AG09309 (cell line): ENCODE data around the gene RHCG.
A peak's percentile ranks its signal among the peaks of the same experiment; 100 is the strongest.

Experiments
- DNase-seq: peaks from one replicate; pipeline ENCODE4 v3.0.0-alpha.2; 2010; ENCODE audit warnings: low read depth
- H3K4me3 ChIP-seq: 2 replicates; pipeline ENCODE4 v1.5.1; 2011; ENCODE audit warnings: mild to moderate bottlenecking, low read depth, low read length, moderate library complexity; ENCODE audit not compliant: control insufficient read depth
- TF ChIP-seq, protein P1 (sequence below): IDR thresholded peaks from 2 replicates; pipeline ENCODE4 v1.5.1; 2011; ENCODE audit warnings: mild to moderate bottlenecking, low read depth, low read length, inconsistent platforms; ENCODE audit not compliant: insufficient read depth, control insufficient read depth; ENCODE audit errors: missing control alignments

The RHCG gene

DNA sequence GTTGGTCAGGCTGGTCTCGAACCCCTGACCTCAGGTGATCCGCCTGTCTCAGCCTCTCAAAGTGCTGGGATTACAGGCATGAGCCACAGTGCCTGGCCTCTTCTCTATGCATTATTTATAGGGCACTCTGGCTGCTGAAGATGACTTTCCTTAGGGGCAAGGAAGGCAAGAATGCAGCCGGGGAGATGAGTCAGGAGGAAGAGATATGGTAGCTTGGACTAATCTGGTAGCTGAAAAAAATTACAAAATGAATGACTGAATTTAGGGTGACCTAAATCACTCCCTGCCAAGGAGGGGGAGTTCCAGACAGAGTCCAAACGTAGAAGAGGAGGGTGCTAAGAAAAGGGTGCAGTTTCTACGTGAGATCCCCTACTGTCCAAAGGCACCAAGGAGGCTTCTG is 14.2 kb downstream of the RHCG start:
- TF ChIP-seq, protein P1, sequence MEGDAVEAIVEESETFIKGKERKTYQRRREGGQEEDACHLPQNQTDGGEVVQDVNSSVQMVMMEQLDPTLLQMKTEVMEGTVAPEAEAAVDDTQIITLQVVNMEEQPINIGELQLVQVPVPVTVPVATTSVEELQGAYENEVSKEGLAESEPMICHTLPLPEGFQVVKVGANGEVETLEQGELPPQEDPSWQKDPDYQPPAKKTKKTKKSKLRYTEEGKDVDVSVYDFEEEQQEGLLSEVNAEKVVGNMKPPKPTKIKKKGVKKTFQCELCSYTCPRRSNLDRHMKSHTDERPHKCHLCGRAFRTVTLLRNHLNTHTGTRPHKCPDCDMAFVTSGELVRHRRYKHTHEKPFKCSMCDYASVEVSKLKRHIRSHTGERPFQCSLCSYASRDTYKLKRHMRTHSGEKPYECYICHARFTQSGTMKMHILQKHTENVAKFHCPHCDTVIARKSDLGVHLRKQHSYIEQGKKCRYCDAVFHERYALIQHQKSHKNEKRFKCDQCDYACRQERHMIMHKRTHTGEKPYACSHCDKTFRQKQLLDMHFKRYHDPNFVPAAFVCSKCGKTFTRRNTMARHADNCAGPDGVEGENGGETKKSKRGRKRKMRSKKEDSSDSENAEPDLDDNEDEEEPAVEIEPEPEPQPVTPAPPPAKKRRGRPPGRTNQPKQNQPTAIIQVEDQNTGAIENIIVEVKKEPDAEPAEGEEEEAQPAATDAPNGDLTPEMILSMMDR, result no peak
- DNase-seq, result no peak
- no peak overlapping the region for H3K4me3 ChIP-seq

DNA sequence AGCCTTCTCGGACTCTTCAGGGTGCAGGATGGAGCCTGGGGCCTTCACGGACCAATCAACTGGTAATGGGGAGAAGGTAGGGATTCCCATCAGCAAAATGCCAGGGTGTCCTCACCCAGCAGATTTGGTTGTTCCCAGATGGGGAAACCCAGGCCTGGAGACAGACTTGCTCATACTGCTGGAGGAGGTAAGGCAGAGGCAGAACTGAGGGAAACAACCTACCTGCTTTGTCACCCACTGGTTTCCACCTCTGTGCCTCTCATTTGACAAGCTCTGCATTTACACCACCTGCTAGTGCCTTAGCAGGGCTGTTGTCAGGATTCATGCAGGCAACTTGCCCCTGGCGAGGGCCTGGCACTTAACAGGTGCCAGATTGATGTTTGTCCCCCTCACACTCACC is 15.9 kb downstream of the RHCG start:
- DNase-seq, result no peak
- TF ChIP-seq, protein P1, result no peak
- H3K4me3 ChIP-seq, result no peak overlapping the region

DNA sequence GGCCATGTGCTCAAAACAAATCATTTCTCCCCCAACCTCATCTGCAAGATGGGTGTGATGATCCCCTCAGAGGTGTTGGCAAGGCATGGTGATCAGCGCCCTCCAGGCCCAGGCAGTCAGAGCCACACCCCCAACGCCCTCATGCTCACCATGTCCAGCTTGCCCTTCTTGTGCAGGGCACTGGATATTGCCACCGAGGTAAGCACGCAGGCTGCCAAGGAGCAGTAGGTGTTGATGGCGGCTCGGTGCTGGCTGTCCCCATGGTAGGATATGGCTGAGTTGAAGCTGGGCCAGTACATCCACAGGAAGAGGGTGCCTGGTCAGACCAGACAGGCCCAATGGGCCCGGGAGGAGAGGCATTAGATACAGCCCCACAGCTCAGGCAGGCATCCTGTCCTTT is 17.2 kb downstream of the RHCG start:
- H3K4me3 ChIP-seq, result no peak overlapping the region
- DNase-seq, result no peak
- TF ChIP-seq, protein P1, result no peak

DNA sequence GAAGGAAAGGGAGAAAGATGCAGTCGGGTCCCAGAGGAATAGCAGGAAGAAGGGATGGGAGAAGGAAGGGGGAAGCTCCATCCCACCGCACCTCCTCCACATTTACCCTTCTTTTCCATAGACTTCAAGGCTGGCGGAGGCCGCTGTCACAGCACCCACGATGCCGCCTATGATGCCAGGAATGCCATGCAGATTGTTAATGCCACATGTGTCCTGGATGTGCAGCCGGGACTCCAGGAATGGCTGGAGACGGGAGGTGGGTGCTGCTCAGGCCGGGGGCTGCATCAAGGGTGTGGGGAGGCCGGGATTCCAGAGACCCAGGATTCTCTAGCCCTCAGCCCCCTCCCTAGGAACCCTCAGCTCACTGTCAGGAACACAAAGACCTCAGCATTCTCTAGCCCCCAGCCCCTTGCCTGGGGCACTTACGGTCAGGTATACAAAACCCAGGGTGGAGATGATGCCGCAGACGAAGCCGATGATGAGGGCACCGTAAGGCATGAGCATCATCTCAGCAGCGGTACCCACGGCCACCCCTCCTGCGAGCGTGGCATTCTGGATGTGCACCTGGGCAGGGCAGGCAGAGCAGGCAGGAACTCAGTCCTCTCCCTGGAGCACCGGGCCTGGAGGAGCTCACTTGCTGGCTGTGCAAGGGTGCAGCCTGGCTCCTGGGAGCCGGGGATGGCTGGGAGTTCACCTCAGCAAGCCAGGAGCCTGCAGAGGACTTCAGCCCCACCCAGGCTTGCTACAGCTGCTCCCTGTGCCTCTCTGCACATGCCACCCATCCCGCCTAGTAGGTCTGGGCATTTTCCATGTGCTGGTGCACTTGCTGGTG is 18.8 kb downstream of the RHCG start:
- DNase-seq, result no peak
- no peak overlapping the region for H3K4me3 ChIP-seq
- TF ChIP-seq, protein P1, result no peak

DNA sequence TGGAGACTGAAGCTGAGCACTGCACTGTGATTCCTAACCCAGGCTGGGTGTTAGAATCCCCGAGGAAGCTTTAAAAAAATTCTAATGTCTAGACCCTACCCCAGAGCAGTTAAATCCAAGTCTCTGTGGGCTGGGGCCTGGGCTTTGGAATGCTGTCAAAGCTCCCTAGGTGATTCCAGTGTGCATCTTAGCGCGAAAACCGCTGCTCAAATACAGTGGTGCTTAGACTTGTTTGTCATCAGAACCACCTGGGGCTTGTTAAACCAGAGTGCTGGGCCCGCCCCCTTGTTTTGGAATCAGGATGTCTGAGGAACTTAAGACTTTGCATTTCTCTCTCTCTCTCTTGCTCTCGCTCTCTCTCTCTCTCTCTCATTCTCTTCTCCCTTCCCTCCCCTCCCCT is 20.7 kb downstream of the RHCG start:
- H3K4me3 ChIP-seq, result no peak overlapping the region
- TF ChIP-seq, protein P1, result no peak
- DNase-seq, result no peak

DNA sequence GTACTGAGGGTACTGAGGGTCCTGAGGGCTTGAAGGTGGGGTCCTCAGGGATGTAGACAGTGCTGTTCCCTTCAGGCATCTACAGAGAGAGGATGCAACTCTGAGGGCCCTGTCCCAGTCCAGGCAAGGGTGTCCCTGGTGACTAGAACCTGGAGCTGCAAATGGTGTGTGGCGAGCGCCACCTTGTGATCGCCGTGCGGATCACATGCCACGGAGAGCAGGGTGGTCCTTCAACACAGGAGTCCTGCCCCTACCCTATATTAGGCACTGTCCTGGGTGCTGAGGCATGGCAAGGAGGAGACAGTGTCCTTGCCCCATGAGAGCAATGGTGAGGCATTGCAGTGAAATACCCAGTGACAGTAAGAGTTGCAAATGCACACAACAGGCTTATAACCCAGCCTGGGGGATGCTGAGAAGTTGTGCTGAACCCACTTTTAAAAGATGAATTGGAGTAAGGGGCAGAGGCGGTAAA is 23.6 kb downstream of the RHCG start:
- TF ChIP-seq, protein P1, result peak; percentile 86
- no peak overlapping the region for H3K4me3 ChIP-seq
- DNase-seq, result no peak
